Loucy (cell line): Measurements from ENCODE around the gene TMEM132C.

Source experiments
- EZH2phosphoT487 ChIP-seq: fragments of 200-600 bp; IDR thresholded peaks from 2 replicates; pipeline ENCODE4 v1.6.1; 2018; ENCODE audit warnings: antibody characterized with exemption, mild to moderate bottlenecking, moderate library complexity, borderline replicate concordance
- TF ChIP-seq, protein P1 (sequence below): fragments of 200-600 bp; sonication (generic); conservative IDR thresholded peaks from 2 replicates; pipeline ENCODE4 v1.5.1; 2014; ENCODE audit warnings: mild to moderate bottlenecking, antibody characterized with exemption, low read length

- TF ChIP-seq, protein P1, sequence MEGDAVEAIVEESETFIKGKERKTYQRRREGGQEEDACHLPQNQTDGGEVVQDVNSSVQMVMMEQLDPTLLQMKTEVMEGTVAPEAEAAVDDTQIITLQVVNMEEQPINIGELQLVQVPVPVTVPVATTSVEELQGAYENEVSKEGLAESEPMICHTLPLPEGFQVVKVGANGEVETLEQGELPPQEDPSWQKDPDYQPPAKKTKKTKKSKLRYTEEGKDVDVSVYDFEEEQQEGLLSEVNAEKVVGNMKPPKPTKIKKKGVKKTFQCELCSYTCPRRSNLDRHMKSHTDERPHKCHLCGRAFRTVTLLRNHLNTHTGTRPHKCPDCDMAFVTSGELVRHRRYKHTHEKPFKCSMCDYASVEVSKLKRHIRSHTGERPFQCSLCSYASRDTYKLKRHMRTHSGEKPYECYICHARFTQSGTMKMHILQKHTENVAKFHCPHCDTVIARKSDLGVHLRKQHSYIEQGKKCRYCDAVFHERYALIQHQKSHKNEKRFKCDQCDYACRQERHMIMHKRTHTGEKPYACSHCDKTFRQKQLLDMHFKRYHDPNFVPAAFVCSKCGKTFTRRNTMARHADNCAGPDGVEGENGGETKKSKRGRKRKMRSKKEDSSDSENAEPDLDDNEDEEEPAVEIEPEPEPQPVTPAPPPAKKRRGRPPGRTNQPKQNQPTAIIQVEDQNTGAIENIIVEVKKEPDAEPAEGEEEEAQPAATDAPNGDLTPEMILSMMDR: no peak
- no peak for TF ChIP-seq EZH2phosphoT487
Observed at GRCh38 chr12:128619263-128619662, 352.3 kb downstream of the TMEM132C start.
